ENCODE data around the gene MMAB.

MMAB gene

DNA sequence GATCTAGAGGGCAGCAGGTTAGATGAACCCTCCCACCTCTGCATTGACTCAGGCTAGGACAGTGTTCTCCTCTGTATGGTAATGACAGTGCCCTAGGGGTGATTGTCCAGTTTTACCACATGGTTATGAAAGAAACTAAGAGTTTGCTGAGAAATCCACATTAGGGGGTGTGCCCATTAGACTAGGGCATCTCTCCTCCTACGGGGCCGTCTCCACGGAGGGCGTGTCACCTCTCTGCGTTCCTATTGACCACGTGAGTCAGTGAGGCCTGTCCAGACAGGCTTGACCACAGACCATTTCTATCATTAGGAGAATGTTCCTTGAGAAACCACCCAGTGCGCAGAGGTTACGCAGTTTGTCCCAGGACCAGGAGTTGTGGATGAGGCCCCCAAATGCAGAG is 8.6 kb upstream of the MMAB start:
- DNase-seq, result no peak

- DNase-seq, result no peak
These were observed 8.0 kb upstream of the MMAB start for GRCh38 chr12:109581334-109581691.

DNA sequence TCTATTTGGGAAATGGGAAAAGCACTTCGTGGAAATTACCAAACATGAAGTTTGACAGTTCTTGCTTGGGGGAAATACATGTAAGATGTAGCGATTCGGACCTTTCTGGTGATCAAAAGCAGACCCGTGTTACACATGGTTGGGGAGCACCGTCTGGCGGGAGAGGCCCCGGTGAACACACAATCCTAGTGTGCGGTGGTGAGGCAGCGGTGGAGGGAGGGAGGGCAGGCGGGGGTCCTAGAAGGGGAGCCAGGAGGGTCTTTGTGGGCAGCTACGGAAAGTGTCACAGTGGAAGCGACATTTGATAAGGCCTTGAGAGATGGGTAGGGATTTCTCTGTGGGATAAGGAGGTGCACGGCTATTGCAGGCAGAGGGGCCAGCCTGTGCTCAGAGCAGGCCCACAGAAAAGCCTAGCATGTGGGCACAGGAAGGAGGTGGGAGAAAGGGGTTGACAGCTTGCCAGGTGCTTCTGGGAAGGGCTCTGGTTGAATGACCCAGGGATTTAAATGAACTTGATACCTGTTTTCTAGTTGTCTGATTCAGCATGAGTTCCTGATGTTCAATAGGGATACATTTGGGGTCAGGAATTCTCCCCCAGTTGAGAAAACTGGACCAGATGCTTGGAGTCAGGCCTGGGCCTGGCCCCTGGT is 7.5 kb upstream of the MMAB start:
- peak; percentile 39 for DNase-seq

DNA sequence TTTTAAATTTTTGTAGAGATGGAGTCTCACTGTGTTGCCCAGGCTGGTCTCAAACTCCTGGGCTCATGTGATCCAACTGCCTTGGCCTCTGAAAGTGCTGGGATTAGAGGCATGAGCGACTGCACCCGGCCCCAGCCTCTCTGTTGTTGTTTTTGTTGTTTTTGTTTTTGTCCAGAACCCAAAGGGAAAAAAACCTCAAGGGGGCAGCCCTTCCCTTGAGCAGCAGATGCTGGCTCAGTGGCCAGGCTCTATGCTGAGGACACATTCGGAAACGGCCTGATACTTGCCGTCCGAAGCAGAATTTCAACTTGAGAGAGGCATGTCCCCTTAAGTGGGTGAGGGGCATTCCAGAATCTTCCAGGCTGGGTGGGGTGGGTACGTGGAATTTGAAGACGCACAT is 7.0 kb upstream of the MMAB start:
- no peak for DNase-seq

GRCh38 chr12:109579639-109580038 is 6.3 kb upstream of the MMAB start:
- DNase-seq, result no peak

DNA sequence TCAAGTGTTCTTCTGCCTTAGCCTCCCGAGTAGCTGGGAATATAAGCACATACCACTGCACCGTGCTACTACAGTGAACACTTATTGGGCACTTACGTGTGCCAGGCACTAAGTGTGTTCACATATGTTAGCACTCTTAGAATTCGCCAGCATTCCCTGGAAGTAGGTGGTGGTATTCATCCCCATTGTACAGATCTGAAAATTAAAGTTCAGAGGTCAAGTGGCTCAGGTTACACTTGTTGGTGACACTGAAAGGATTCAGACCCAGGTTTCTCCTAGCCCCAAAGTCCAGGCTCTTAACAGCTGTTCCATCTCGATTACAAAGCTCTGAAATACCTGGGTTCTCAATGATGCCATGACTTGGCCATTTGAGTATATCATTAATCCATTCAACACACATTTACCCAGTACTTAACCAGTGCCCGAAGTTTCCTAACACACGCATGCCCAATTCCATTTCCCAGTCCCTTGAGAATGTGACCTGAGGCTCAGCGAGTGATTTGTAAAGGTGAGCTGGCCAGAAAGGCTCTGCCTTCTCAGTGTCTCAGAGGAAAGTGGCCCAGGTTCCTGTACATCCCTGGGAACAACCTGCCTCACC is 5.1 kb upstream of the MMAB start:
- no peak for DNase-seq

GRCh38 chr12:109577311-109577710 is 4.0 kb upstream of the MMAB start:
- no peak for DNase-seq

DNA sequence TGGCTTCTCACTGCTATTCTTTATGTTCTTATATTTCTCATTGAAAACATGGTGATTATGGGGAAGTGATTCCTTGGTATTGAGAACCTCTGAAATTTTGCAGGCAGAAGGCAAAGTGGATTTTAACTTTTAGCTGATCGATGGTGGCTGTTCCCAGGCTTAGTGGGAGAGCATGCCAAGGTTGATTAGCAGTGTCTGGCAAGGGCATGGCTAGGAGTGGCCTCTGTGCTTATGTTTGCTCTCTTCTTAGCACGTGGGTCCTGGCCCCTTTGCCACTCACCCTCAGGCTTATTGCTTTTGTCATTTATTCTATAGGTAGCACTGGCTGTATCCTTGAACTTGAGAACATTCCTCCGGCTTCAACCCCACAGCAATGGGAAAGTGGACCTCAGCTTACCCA is 2.4 kb upstream of the MMAB start:
- DNase-seq, result no peak

DNA sequence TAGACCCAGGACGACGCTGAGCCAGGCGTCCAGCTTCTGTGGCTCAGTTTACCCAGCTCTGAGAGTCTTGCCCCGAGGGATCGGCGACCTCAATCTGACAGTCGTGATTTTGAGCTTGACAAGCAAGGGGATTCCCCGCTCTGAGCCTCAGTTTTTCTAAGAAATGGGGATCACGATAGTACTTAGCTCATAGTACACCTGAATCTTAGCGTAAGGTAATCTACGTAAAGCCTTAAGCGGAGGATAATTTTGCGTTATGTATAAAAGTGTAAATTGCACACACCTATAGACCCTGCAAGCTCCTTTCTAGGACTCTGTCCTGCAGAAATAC is 575 bp upstream of the MMAB start:
- no peak for DNase-seq

DNA sequence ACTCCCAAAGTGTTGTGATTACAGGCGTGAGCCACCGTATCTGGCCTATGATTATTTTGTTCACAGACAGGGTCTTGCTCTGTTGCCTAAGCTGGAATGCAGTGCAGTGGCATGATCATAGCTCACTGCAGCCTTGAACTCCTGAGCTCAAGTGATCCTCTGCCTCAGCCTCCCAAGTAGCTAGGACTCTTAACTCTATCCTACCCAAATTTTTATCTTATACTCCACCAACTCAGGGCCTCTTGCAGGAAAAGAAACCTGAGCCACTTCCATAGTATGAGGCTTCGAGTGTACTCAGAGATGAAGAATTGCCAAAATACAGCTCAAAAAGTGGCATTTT is 828 bp downstream of the MMAB start:
- DNase-seq, result no peak

DNA sequence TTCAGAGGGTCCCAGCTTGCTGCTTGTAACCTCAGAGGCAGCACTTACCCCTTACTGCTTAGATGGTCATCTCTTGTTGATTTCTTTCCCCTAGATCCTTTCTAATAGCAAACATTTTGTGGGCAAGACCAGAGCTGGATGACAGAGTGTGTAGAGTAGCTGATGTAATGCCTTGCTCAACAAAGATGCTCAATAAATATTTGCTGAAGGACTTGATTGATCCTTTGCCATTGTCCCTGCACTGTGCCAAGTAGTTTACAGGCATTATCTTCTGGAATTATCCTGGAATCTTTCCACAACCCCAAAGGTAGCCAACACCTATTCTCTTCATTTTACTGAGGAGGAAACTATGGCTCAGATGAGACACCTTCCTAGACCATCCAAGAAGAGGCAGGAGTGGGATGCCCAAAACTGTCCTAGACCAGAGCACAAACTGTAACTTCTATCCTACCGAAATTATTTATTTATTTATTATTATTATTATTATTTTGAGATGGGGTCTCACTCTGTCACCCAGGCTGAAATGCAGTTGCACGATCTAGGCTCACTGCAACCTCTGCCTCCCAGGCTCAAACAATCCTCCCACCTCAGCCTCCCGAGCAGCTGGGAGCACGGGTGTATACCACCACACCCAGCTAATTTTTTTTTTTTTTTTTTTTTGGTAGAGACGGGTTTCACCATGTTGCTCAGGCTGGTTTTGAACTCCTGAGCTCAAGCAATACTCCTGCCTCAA is 1.4 kb downstream of the MMAB start:
- DNase-seq, result peak; percentile 20

DNA sequence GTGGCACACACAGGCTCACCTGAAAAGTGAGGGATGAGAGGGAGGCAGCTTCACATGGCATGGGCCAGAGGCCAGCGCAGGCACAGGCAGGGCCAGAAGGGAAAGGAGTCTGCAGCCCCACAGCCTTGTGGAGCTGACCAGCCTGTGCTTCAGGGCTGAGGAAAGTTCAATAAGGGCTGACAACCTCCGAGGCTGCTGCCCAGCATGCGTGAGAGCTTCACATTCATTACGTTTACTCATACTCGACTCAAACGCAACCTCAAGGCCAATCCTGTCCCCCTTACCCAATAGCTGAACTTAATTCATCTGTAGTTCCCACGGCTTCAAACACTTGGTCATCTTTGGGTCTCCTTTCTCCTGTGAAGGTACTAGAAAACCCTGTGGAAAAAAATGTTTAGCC is 4.8 kb downstream of the MMAB start:
- DNase-seq, result no peak

GRCh38 chr12:109567967-109568366 is 5.3 kb downstream of the MMAB start:
- no peak for DNase-seq

DNA sequence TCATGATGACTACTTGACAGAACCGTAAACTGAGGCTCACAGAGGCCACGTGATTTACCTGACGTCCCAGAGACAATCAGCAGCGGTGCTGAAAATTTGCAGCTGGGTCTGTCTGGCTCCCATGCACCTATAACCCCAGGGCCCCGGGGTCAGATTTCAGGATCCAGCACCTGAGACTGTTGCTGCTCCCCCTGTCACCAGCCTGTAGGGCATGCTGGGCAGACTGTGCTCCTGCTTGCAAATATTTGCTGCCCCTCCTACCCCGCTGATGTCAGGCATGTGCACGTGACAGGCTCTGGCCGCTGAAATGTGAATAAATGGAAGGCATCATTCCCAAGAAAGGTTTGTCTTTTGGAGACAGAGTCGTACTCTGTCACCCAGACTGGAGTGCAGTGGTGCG is 6.0 kb downstream of the MMAB start:
- DNase-seq, result no peak

GRCh38 chr12:109566424-109566823 is 6.9 kb downstream of the MMAB start:
- no peak for DNase-seq

GRCh38 chr12:109563291-109564284 is 9.7 kb downstream of the MMAB start:
- DNase-seq, result no peak

GRCh38 chr12:109562871-109563270 is 10.4 kb downstream of the MMAB start:
- no peak for DNase-seq

DNA sequence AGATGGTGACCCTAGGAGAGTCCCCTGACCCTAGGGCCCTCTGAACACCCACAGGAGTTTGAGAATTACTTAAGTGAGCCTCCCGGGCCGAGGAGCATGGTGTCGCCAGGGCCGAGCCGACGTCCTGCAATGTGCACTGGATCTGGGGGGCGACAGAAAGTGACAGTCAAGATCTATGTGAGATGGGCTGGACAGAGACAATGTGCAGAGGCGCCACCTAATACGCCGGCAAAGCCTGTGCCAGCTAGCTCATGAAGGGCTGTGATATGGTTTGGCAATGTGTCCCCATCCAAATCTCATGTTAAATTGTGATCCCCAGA is 11.6 kb downstream of the MMAB start:
- DNase-seq, result no peak

- DNase-seq, result no peak
These were observed 12.2 kb downstream of the MMAB start for GRCh38 chr12:109560867-109561710.

GRCh38 chr12:109559601-109560000 is 13.7 kb downstream of the MMAB start:
- DNase-seq, result no peak

GRCh38 chr12:109559200-109559505 is 14.2 kb downstream of the MMAB start:
- no peak for DNase-seq

GRCh38 chr12:109558374-109559199 is 14.7 kb downstream of the MMAB start:
- no peak for DNase-seq

Data from NCI-H2029 (cell line).